ENCODE measurements around the gene TRIP6. TPM values are rescaled to one million over a fixed set of nuclear protein-coding genes. Genes with fewer than 3 reads are reported as not detected.

The TRIP6 gene, protein sequence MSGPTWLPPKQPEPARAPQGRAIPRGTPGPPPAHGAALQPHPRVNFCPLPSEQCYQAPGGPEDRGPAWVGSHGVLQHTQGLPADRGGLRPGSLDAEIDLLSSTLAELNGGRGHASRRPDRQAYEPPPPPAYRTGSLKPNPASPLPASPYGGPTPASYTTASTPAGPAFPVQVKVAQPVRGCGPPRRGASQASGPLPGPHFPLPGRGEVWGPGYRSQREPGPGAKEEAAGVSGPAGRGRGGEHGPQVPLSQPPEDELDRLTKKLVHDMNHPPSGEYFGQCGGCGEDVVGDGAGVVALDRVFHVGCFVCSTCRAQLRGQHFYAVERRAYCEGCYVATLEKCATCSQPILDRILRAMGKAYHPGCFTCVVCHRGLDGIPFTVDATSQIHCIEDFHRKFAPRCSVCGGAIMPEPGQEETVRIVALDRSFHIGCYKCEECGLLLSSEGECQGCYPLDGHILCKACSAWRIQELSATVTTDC
- 114 and 140 TPM in 2 replicates for total RNA-seq (2021)
- Bru-seq, nascent RNA, result percentile 73 among the genes with signal in this experiment
- BruChase-seq, experiment 1, labeled RNA remaining after a 2-hour chase, result percentile 87 among the genes with signal in this experiment
- BruChase-seq, experiment 2, labeled RNA remaining after a 6-hour chase, result percentile 94 among the genes with signal in this experiment
- long read RNA-seq, transcript TRIP6-209 (8 exons, 1,303 nt), result minor isoform, 16 of 425 reads
- long read RNA-seq, transcript TRIP6-201 (9 exons, 1,942 nt), result major isoform, 339 of 425 reads
- long read RNA-seq, partial matches to known transcripts, result 34 of 425 reads
- long read RNA-seq, other reads (novel, unspliced or antisense), result 36 of 425 reads

DNA sequence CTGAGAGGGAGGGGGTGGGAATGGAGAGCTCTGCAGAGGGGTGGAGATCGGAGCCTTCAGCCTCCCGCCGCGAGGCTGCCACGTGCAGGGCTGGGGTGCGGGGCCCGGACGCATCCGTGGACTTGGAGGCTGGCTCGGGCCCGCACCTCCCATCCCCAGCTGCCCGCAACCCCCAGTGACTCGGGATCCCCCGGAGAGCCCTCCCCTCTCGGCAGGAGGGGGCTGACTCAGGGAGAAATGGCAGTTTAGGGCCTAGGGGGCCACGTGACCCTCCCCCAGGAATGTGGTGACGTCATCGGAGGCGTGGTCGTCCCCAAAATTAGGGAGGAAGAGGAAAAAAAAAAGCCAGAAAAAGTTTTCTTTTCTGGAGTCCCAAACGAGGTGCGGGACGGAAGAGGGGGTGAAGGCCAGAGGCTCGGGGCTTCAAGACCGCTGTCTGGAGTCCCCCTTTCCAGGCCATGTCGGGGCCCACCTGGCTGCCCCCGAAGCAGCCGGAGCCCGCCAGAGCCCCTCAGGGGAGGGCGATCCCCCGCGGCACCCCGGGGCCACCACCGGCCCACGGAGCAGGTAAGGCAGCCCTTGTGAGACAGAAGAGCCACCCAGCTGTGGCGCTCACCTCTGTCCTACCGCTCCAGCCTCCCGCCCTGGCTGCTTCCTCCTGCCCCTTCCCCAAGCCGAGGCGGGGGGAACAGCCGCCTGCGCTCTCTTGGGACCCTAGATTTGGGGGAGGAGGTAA, at the start of gene TRIP6:
TRIP6 (plus strand) TSS at position 348 of the 736 bp plus-strand sequence; CDS start at position 459, 111 bp downstream.
- CTCF ChIA-PET, result no interaction called here
- H3K9me3 ChIP-seq (ENCODE audit: low read depth, low read length, poor library complexity, severe bottlenecking), result no peaks in the 10 kb centered on the region
- intact Hi-C loops (cut with micrococcal nuclease; ENCODE audit: unreplicated experiment), result no loop called here
- TSS peak; percentile 81 for BruUV-seq (replicated peaks)
- peaks cover 28% of the 10 kb centered on the region for H3K4me1 ChIP-seq (ENCODE audit: insufficient read depth, low read length, poor library complexity, severe bottlenecking)
- H3K27me3 ChIP-seq (replicated peaks; ENCODE audit: insufficient read depth, low read depth, low read length, poor library complexity), result no peaks in the 10 kb centered on the region
- H3K27ac ChIP-seq (ENCODE audit: low read depth, low read length, poor library complexity, severe bottlenecking), result peak within 1 kb of the TSS; percentile 96
- TF ChIP-seq EZH2 (IDR thresholded peaks at IDR 0.05; ENCODE audit: borderline replicate concordance, low read depth, low read length, poor library complexity, severe bottlenecking), result no peak
- TF ChIP-seq, protein P1, sequence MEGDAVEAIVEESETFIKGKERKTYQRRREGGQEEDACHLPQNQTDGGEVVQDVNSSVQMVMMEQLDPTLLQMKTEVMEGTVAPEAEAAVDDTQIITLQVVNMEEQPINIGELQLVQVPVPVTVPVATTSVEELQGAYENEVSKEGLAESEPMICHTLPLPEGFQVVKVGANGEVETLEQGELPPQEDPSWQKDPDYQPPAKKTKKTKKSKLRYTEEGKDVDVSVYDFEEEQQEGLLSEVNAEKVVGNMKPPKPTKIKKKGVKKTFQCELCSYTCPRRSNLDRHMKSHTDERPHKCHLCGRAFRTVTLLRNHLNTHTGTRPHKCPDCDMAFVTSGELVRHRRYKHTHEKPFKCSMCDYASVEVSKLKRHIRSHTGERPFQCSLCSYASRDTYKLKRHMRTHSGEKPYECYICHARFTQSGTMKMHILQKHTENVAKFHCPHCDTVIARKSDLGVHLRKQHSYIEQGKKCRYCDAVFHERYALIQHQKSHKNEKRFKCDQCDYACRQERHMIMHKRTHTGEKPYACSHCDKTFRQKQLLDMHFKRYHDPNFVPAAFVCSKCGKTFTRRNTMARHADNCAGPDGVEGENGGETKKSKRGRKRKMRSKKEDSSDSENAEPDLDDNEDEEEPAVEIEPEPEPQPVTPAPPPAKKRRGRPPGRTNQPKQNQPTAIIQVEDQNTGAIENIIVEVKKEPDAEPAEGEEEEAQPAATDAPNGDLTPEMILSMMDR (conservative IDR thresholded peaks at IDR 0.05; ENCODE audit: low read depth, low read length), result no peak
- peak within 1 kb of the TSS; percentile 82 for H3K4me3 ChIP-seq (ENCODE audit: low read depth, low read length, poor library complexity, severe bottlenecking)
- DNase-seq (ENCODE audit: low spot score), result peak; percentile 97
- POLR2A ChIA-PET (ENCODE audit: low non-redundant PET), result no interaction called here
- H3K36me3 ChIP-seq (ENCODE audit: insufficient read depth, low read length, poor library complexity, severe bottlenecking), result peaks cover 26% of the 10 kb centered on the region

DNA sequence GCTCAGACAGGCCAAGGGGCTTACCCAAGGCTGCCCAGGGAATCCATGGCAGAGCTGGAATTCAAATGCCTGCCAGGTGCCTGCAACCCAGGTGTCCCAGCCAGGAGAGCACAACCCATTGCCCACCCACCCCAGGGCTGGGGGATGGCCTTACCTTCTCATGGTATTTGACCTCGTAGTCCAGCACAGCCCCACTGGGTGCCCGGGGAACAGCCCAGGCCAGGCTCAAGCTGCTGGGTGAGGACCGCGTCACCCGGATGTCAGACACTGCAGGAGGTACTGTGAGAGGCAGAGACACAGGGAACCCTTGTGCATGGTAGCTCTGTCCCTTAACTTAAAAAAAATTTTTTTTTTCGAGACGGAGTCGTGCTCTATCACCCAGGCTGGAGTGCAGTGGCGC, 48.8 kb upstream of the TRIP6 start:
- Histone ChIP-seq H3K4me3 (ENCODE audit: low read depth, low read length, poor library complexity, severe bottlenecking) (no peak overlapping the region), H3K27me3 (replicated peaks; ENCODE audit: insufficient read depth, low read depth, low read length, poor library complexity) (no peaks in the 10 kb centered on the region), H3K27ac (ENCODE audit: low read depth, low read length, poor library complexity, severe bottlenecking) (no peak overlapping the region), H3K4me1 (ENCODE audit: insufficient read depth, low read length, poor library complexity, severe bottlenecking) (no peaks in the 10 kb centered on the region), H3K36me3 (ENCODE audit: insufficient read depth, low read length, poor library complexity, severe bottlenecking) (peaks cover 88% of the 10 kb centered on the region), H3K9me3 (ENCODE audit: low read depth, low read length, poor library complexity, severe bottlenecking) (no peaks in the 10 kb centered on the region)
- BruUV-seq (replicated peaks), result no TSS peak
- no peak for TF ChIP-seq EZH2 (IDR thresholded peaks at IDR 0.05; ENCODE audit: borderline replicate concordance, low read depth, low read length, poor library complexity, severe bottlenecking)
- TF ChIP-seq, protein P1 (conservative IDR thresholded peaks at IDR 0.05; ENCODE audit: low read depth, low read length), result no peak
- no peak for DNase-seq (ENCODE audit: low spot score)
- intact Hi-C loops (cut with micrococcal nuclease; ENCODE audit: unreplicated experiment), result no loop called here
- ChIA-PET CTCF (no interaction called here), POLR2A (ENCODE audit: low non-redundant PET) (no interaction called here)

DNA sequence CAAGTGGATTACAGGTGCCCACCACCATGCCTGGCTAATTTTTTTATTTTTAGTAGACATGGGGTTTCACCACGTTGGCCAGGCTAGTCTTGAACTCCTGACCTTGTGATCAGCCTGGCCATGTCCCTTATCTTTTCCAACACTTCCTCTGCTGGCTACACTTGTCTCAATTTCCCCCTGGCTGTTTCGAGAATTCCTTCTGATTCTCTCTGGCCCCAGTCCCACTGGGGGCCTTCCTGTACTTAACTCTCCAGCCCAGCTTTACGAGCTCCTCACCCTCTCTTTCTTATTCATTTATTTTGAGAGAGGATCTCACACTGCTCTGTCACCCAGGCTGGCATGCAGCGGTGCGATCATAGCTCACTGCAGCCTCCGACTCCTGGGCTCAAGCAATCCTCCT, 48.4 kb upstream of the TRIP6 start:
- Histone ChIP-seq H3K27me3 (replicated peaks; ENCODE audit: insufficient read depth, low read depth, low read length, poor library complexity) (no peaks in the 10 kb centered on the region), H3K4me3 (ENCODE audit: low read depth, low read length, poor library complexity, severe bottlenecking) (no peak overlapping the region), H3K4me1 (ENCODE audit: insufficient read depth, low read length, poor library complexity, severe bottlenecking) (no peaks in the 10 kb centered on the region), H3K36me3 (ENCODE audit: insufficient read depth, low read length, poor library complexity, severe bottlenecking) (peaks cover 88% of the 10 kb centered on the region), H3K9me3 (ENCODE audit: low read depth, low read length, poor library complexity, severe bottlenecking) (no peaks in the 10 kb centered on the region), H3K27ac (ENCODE audit: low read depth, low read length, poor library complexity, severe bottlenecking) (no peak overlapping the region)
- intact Hi-C loops (cut with micrococcal nuclease; ENCODE audit: unreplicated experiment), result no loop called here
- TF ChIP-seq, protein P1 (conservative IDR thresholded peaks at IDR 0.05; ENCODE audit: low read depth, low read length), result no peak
- TF ChIP-seq EZH2 (IDR thresholded peaks at IDR 0.05; ENCODE audit: borderline replicate concordance, low read depth, low read length, poor library complexity, severe bottlenecking), result no peak
- ChIA-PET POLR2A (ENCODE audit: low non-redundant PET) (no interaction called here), CTCF (no interaction called here)
- DNase-seq (ENCODE audit: low spot score), result no peak
- BruUV-seq (replicated peaks), result no TSS peak
